HepG2 (cell line): Measurements from ENCODE around the gene ZBTB45. TPM values are rescaled to one million over a fixed set of nuclear protein-coding genes. Genes with fewer than 3 reads are reported as not detected.

ENCODE experiments used
- AGO1 ChIP-seq: fragments of 200-400 bp; formaldehyde crosslinking; IDR thresholded peaks from 2 replicates; pipeline ENCODE4 v1.6.1; 2017; ENCODE audit warnings: mild to moderate bottlenecking, low read depth, low read length, moderate library complexity; ENCODE audit not compliant: poor library complexity, severe bottlenecking
- CENPT ChIP-seq: sonication (generic); formaldehyde crosslinking; IDR thresholded peaks from 2 replicates; pipeline ENCODE4 v1.8.0; 2022; ENCODE audit warnings: low read depth, mild to moderate bottlenecking, moderate library complexity, missing genetic modification reagents
- CHCHD3 ChIP-seq: sonication (generic); formaldehyde crosslinking; IDR thresholded peaks from 2 replicates; pipeline ENCODE4 v1.8.0; 2022; ENCODE audit warnings: mild to moderate bottlenecking, missing genetic modification reagents, moderate library complexity
- DR1 ChIP-seq: sonication (generic); formaldehyde crosslinking; IDR thresholded peaks from 2 replicates; pipeline ENCODE4 v1.8.0; 2021; ENCODE audit warnings: mild to moderate bottlenecking, missing genetic modification reagents, inconsistent platforms
- PAXIP1 ChIP-seq: sonication (generic); formaldehyde crosslinking; conservative IDR thresholded peaks from 2 replicates; pipeline ENCODE4 v1.4.0; 2020; ENCODE audit warnings: mild to moderate bottlenecking, missing genetic modification reagents, moderate library complexity
- TBX2 ChIP-seq: sonication (generic); formaldehyde crosslinking; IDR thresholded peaks from 2 replicates; pipeline ENCODE4 v1.5.0; 2020; ENCODE audit warnings: missing genetic modification reagents, mild to moderate bottlenecking, borderline replicate concordance
- YEATS2 ChIP-seq: sonication (generic); formaldehyde crosslinking; IDR thresholded peaks from 2 replicates; pipeline ENCODE4 v1.4.0; 2020; ENCODE audit warnings: missing genetic modification reagents, borderline replicate concordance
- ZFAT ChIP-seq: sonication (generic); formaldehyde crosslinking; conservative IDR thresholded peaks from 2 replicates; pipeline ENCODE4 v1.8.1; 2023; ENCODE audit warnings: missing genetic modification reagents, inconsistent platforms
- ZNF235 ChIP-seq: sonication (generic); formaldehyde crosslinking; IDR thresholded peaks from 2 replicates; pipeline ENCODE4 v1.8.1; 2023; ENCODE audit warnings: mild to moderate bottlenecking, missing genetic modification reagents, borderline replicate concordance
- ZNF337 ChIP-seq: sonication (generic); formaldehyde crosslinking; IDR thresholded peaks from 2 replicates; pipeline ENCODE4 v1.5.1; 2020; ENCODE audit warnings: missing genetic modification reagents, low read depth, mild to moderate bottlenecking, borderline replicate concordance
- ZNF570 ChIP-seq: sonication (generic); formaldehyde crosslinking; IDR thresholded peaks from 2 replicates; pipeline ENCODE4 v1.4.0; 2020; ENCODE audit warnings: mild to moderate bottlenecking, missing genetic modification reagents, borderline replicate concordance
- ZNF619 ChIP-seq: sonication (generic); formaldehyde crosslinking; IDR thresholded peaks from 2 replicates; pipeline ENCODE4 v1.4.0; 2020; ENCODE audit warnings: mild to moderate bottlenecking, missing genetic modification reagents
- ZNF766 ChIP-seq: sonication (generic); formaldehyde crosslinking; IDR thresholded peaks from 2 replicates; pipeline ENCODE4 v1.5.0; 2020; ENCODE audit warnings: missing genetic modification reagents, borderline replicate concordance
- ZZZ3 ChIP-seq: sonication (generic); formaldehyde crosslinking; IDR thresholded peaks from 2 replicates; pipeline ENCODE4 v1.4.0; 2020; ENCODE audit warnings: missing genetic modification reagents, mild to moderate bottlenecking, borderline replicate concordance
- polyA plus RNA-seq, 8 experiments: library from polyadenylated mRNA; depleted of rRNA in 3 of 8; stranded (reverse) in 7 of 8; unstranded in 1 of 8; fragments of >200 nt; fragmentation: Illumina TruSeq in 4 of 8; extraction: Trizol in 4 of 8; gene quantifications; 2 replicates each; pipeline versions ENCODE4 v1.2.1 to v1.2.3, GENCODE V29; 2011 to 2016; ENCODE audit warnings: low read depth in 4 of 8, missing spikeins in 1 of 8, mixed read lengths in 1 of 8; ENCODE audit not compliant: insufficient read depth in 1 of 8
- total RNA-seq, 5 experiments: library from RNA; depleted of rRNA; stranded (reverse); fragments of >200 nt; fragmentation: Illumina TruSeq; extraction: Trizol; gene quantifications; 2 replicates each; pipeline ENCODE4 v1.2.3, GENCODE V29; 2016; ENCODE audit warnings: low read depth in 1 of 5
- TF ChIP-seq, protein P1 (sequence below), 2 experiments: fragments of 450-650 bp in 1 of 2; sonication (generic) in 1 of 2; formaldehyde crosslinking in 1 of 2; IDR thresholded peaks; 2 replicates each; pipeline versions ENCODE4 v1.6.1 to v1.8.0; 2016 to 2022; ENCODE audit warnings: antibody characterized with exemption in 1 of 2, mild to moderate bottlenecking in 1 of 2, missing genetic modification reagents in 1 of 2

ZBTB45 gene
- total and polyA plus RNA-seq, 2 of the 13 experiments (the other 11 are each of a cell fraction or from before 2014, with no cell fraction given), result 3.0 to 3.7 TPM

GRCh38 chr19:58513694-58514563 lies 5.7 kb downstream of the ZBTB45 start (continued):
- TF ChIP-seq PAXIP1, result peak; percentile 64
- TF ChIP-seq AGO1, result peak; percentile 98
- TF ChIP-seq CHCHD3 (CRISPR knock-in tag), result no peak
- no peak for TF ChIP-seq ZNF619 (CRISPR knock-in tag)
- TF ChIP-seq TBX2 (CRISPR knock-in tag), result 0 out of 2 replicates have a peak, but pooled peaks have one; percentile 63
- TF ChIP-seq ZNF570 (CRISPR knock-in tag), result no peak
- TF ChIP-seq, protein P1, sequence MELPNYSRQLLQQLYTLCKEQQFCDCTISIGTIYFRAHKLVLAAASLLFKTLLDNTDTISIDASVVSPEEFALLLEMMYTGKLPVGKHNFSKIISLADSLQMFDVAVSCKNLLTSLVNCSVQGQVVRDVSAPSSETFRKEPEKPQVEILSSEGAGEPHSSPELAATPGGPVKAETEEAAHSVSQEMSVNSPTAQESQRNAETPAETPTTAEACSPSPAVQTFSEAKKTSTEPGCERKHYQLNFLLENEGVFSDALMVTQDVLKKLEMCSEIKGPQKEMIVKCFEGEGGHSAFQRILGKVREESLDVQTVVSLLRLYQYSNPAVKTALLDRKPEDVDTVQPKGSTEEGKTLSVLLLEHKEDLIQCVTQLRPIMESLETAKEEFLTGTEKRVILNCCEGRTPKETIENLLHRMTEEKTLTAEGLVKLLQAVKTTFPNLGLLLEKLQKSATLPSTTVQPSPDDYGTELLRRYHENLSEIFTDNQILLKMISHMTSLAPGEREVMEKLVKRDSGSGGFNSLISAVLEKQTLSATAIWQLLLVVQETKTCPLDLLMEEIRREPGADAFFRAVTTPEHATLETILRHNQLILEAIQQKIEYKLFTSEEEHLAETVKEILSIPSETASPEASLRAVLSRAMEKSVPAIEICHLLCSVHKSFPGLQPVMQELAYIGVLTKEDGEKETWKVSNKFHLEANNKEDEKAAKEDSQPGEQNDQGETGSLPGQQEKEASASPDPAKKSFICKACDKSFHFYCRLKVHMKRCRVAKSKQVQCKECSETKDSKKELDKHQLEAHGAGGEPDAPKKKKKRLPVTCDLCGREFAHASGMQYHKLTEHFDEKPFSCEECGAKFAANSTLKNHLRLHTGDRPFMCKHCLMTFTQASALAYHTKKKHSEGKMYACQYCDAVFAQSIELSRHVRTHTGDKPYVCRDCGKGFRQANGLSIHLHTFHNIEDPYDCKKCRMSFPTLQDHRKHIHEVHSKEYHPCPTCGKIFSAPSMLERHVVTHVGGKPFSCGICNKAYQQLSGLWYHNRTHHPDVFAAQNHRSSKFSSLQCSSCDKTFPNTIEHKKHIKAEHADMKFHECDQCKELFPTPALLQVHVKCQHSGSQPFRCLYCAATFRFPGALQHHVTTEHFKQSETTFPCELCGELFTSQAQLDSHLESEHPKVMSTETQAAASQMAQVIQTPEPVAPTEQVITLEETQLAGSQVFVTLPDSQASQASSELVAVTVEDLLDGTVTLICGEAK (IDR thresholded peaks at IDR 0.05), result no peak
- TF ChIP-seq, protein P1 (CRISPR knock-in tag; IDR thresholded peaks at IDR 0.05), result no peak; the same call in 1 of the 2 replicates
- peak; percentile 64; the same call in 1 of the 2 replicates for TF ChIP-seq ZNF766
- peak; percentile 85; the same call in 1 of the 2 replicates for TF ChIP-seq CENPT (CRISPR knock-in tag)
- TF ChIP-seq DR1 (CRISPR knock-in tag), result peak; percentile 29; the same call in 1 of the 2 replicates
- TF ChIP-seq YEATS2 (CRISPR knock-in tag), result peak; percentile 74
- TF ChIP-seq ZZZ3 (CRISPR knock-in tag), result peak; percentile 89
- peak; percentile 84; the same call in 1 of the 2 replicates for TF ChIP-seq ZNF235 (CRISPR knock-in tag)
- TF ChIP-seq ZNF337 (CRISPR knock-in tag), result no peak
- no peak for TF ChIP-seq ZFAT (CRISPR knock-in tag)
